K562 (cell line): ENCODE measurements around the gene CENPT. TPM values are rescaled to one million over a fixed set of nuclear protein-coding genes. Genes with fewer than 3 reads are reported as not detected.

Experiments
- ATAC-seq: fragments of 200-7000 bp; cut with Tn5 transposase; 3 replicates; pipeline ENCODE4 v1.9.1; 2020; ENCODE audit warnings: moderate library complexity
- BruUV-seq: library from RNA; stranded (reverse); fragments of 400-500 nt; replicated peaks from 2 replicates; lab custom pipeline; 2021; lab: Mats Ljungman, UMichigan
- CTCF ChIA-PET: fragments of 300-600 bp; formaldehyde crosslinking; extraction: SDS; loops from one replicate; lab custom pipeline; 2021; ENCODE audit warnings: low intra/inter-chr PET ratio; lab: Yijun Ruan, JAX
- POLR2A ChIA-PET: fragments of 300-600, 350-650 bp; sonication (Branson Sonifier 250); formaldehyde crosslinking; extraction: SDS; loops from one replicate; lab custom pipeline; 2021; ENCODE audit warnings: antibody characterized with exemption, inconsistent platforms; lab: Yijun Ruan, JAX
- DNase-seq, 4 experiments: peaks; one replicate each; pipeline versions ENCODE4 v3.0.0 to v3.0.0-alpha.2; 2011 to 2018; ENCODE audit warnings: low spot score in 3 of 4, mixed read lengths in 3 of 4; ENCODE audit errors: extremely low read depth in 1 of 4
- FAIRE-seq: peaks from 2 replicates; lab custom pipeline; 2011; peaks lifted over from hg19 to GRCh38; lab: Jason Lieb, UNC
- H2AFZ ChIP-seq: 2 replicates; pipeline ENCODE4 v1.6.0; 2011; ENCODE audit warnings: low read depth, low read length, control low read depth, inconsistent platforms
- H3K27ac ChIP-seq: fragments of 200-600 bp; 3 replicates; pipeline ENCODE4 v1.8.0; 2011; ENCODE audit warnings: low read depth, mild to moderate bottlenecking, control low read depth, inconsistent platforms, low read length, moderate library complexity, mixed read lengths; ENCODE audit errors: extremely low read depth
- H3K27me3 ChIP-seq, 2 experiments: fragments of 300-600 bp in 1 of 2; 2 replicates in 1 of 2; 3 replicates in 1 of 2; pipeline versions ENCODE4 v1.6.0 to v1.8.0; 2011; ENCODE audit warnings: inconsistent platforms in 2 of 2, low read length in 2 of 2, mild to moderate bottlenecking in 1 of 2, mixed read lengths in 1 of 2, moderate library complexity in 1 of 2; ENCODE audit not compliant: control insufficient read depth in 2 of 2, insufficient read depth in 2 of 2
- H3K36me3 ChIP-seq: fragments of 300-600 bp; 3 replicates; pipeline ENCODE4 v1.8.0; 2011; ENCODE audit warnings: mild to moderate bottlenecking, low read length, inconsistent platforms; ENCODE audit not compliant: control insufficient read depth, insufficient read depth
- H3K4me1 ChIP-seq, 2 experiments: fragments of 200-600 bp in 1 of 2; replicated peaks in 1 of 2; 2 replicates in 1 of 2; 3 replicates in 1 of 2; pipeline versions ENCODE4 v1.5.1 to v1.8.0; 2011; ENCODE audit warnings: inconsistent platforms in 2 of 2, low read length in 2 of 2, mild to moderate bottlenecking in 1 of 2, mixed read lengths in 1 of 2, moderate library complexity in 1 of 2; ENCODE audit not compliant: control insufficient read depth in 2 of 2, insufficient read depth in 2 of 2
- H3K4me2 ChIP-seq: 2 replicates; pipeline ENCODE4 v1.6.1; 2011; ENCODE audit warnings: low read length, control low read depth, inconsistent platforms, mixed read lengths; ENCODE audit not compliant: insufficient read depth
- H3K4me3 ChIP-seq: fragments of 200-600 bp; sonication (generic), shearing (Covaris generic); 2 replicates; pipeline ENCODE4 v1.5.1; 2016; ENCODE audit warnings: control low read depth, inconsistent platforms
- H3K79me2 ChIP-seq: fragments of 200-600 bp; 3 replicates; pipeline ENCODE4 v1.8.0; 2011; ENCODE audit warnings: low read length, inconsistent platforms; ENCODE audit not compliant: control insufficient read depth, insufficient read depth
- H3K9ac ChIP-seq, 2 experiments: 2 replicates each; pipeline versions ENCODE4 v1.6.0 to v1.6.1; 2011; ENCODE audit warnings: low read depth in 2 of 2, low read length in 2 of 2, control low read depth in 1 of 2, inconsistent platforms in 1 of 2, mild to moderate bottlenecking in 1 of 2, mixed read lengths in 1 of 2; ENCODE audit not compliant: insufficient read depth in 1 of 2
- H3K9me1 ChIP-seq: one replicate; pipeline ENCODE4 v1.6.0; 2011; ENCODE audit warnings: inconsistent platforms, mild to moderate bottlenecking, low read length, moderate library complexity; ENCODE audit not compliant: control insufficient read depth, insufficient read depth
- H3K9me3 ChIP-seq: replicated peaks from 2 replicates; pipeline ENCODE4 v1.5.1; 2011; ENCODE audit warnings: low read depth, low read length, inconsistent platforms; ENCODE audit not compliant: control insufficient read depth, insufficient read depth
- H4K20me1 ChIP-seq: replicated peaks from 2 replicates; pipeline ENCODE4 v1.6.1; 2011; ENCODE audit warnings: low read length, inconsistent platforms, mixed read lengths; ENCODE audit not compliant: control insufficient read depth, insufficient read depth
- BRF1 ChIP-seq: IDR thresholded peaks from 3 replicates; pipeline ENCODE4 v1.6.1; 2011; ENCODE audit warnings: borderline replicate concordance, mild to moderate bottlenecking; ENCODE audit not compliant: insufficient read length; ENCODE audit errors: extremely low read depth
- CHD1 ChIP-seq: fragments of 200-600 bp; sonication (generic); IDR thresholded peaks from one replicate; pipeline ENCODE4 v1.6.1; 2012; ENCODE audit warnings: mild to moderate bottlenecking, moderate library complexity, low read length, inconsistent platforms
- FOXA3 ChIP-seq, 2 experiments: fragments of 450-650 bp in 1 of 2; sonication (generic) in 1 of 2; formaldehyde crosslinking; IDR thresholded peaks in 1 of 2; conservative IDR thresholded peaks in 1 of 2; 2 replicates each; pipeline versions ENCODE4 v1.4.0 to v1.8.0; 2020 to 2022; ENCODE audit warnings: mild to moderate bottlenecking in 2 of 2, missing genetic modification reagents in 1 of 2
- FOXJ3 ChIP-seq: sonication (generic); formaldehyde crosslinking; IDR thresholded peaks from 2 replicates; pipeline ENCODE4 v1.4.0; 2020; ENCODE audit warnings: mild to moderate bottlenecking, missing genetic modification reagents
- MAFK ChIP-seq: IDR thresholded peaks from 2 replicates; pipeline ENCODE4 v1.6.1; 2011; ENCODE audit warnings: low read length, improper control_type of control experiment
- MCM2 ChIP-seq: fragments of 450-650 bp; IDR thresholded peaks from 2 replicates; pipeline ENCODE4 v1.6.1; 2017; ENCODE audit warnings: low read depth, mild to moderate bottlenecking
- NELFE ChIP-seq: IDR thresholded peaks from 2 replicates; pipeline ENCODE4 v1.6.1; 2011; ENCODE audit warnings: mild to moderate bottlenecking; ENCODE audit not compliant: insufficient read depth, insufficient read length
- NFE2 ChIP-seq: IDR thresholded peaks from 2 replicates; pipeline ENCODE4 v1.6.1; 2014; ENCODE audit warnings: antibody characterized with exemption, low read depth
- RBBP5 ChIP-seq: fragments of 200-600 bp; sonication (generic); IDR thresholded peaks from 2 replicates; pipeline ENCODE4 v1.6.1; 2012; ENCODE audit warnings: borderline replicate concordance, mild to moderate bottlenecking, low read length, control low read depth, inconsistent platforms; ENCODE audit not compliant: insufficient read depth, poor library complexity, severe bottlenecking
- SAFB ChIP-seq: fragments of 200-400 bp; formaldehyde crosslinking; IDR thresholded peaks from 2 replicates; pipeline ENCODE4 v1.6.1; 2017; ENCODE audit warnings: low read depth, low read length, borderline replicate concordance
- SMARCC2 ChIP-seq: fragments of 450-650 bp; IDR thresholded peaks from 2 replicates; pipeline ENCODE4 v1.6.1; 2017; ENCODE audit warnings: antibody characterized with exemption, moderate library complexity, mild to moderate bottlenecking, low read depth
- TAF15 ChIP-seq: fragments of 200-400 bp; formaldehyde crosslinking; IDR thresholded peaks from 2 replicates; pipeline ENCODE4 v1.6.1; 2017; ENCODE audit warnings: mild to moderate bottlenecking, low read depth, low read length, moderate library complexity
- TBL1XR1 ChIP-seq, 2 experiments: IDR thresholded peaks; 2 replicates each; pipeline ENCODE4 v1.6.1; 2012; ENCODE audit warnings: improper control_type of control experiment in 2 of 2, low read length in 2 of 2, mild to moderate bottlenecking in 1 of 2
- TCF7L2 ChIP-seq: fragments of 150-350 bp; IDR thresholded peaks from 2 replicates; pipeline ENCODE4 v1.6.1; 2016; ENCODE audit warnings: low read depth, mild to moderate bottlenecking, low read length, moderate library complexity
- ZNF212 ChIP-seq: fragments of 450-650 bp; formaldehyde crosslinking; IDR thresholded peaks from 2 replicates; pipeline ENCODE4 v1.4.0; 2020; ENCODE audit warnings: mild to moderate bottlenecking
- ZNF224 ChIP-seq: sonication (generic); formaldehyde crosslinking; IDR thresholded peaks from 2 replicates; pipeline ENCODE4 v1.8.0; 2022; ENCODE audit warnings: mild to moderate bottlenecking, missing genetic modification reagents
- ZNF232 ChIP-seq: sonication (generic); formaldehyde crosslinking; IDR thresholded peaks from 2 replicates; pipeline ENCODE4 v1.8.0; 2022; ENCODE audit warnings: mild to moderate bottlenecking, missing genetic modification reagents
- WGBS: fragments of 100-300 bp; shearing (Covaris generic); methylation state at CpG from one replicate; pipeline ENCODE4 v1.1.6; 2016; ENCODE audit warnings: low coverage, mixed read lengths; ENCODE audit not compliant: insufficient coverage; ENCODE audit errors: missing lambda C conversion rate; 5-methylcytosine and 5-hydroxymethylcytosine counted together
- in situ Hi-C: fragments of 300-500 bp; cut with MboI; formaldehyde crosslinking; loops from 4 replicates; pipeline ENCODE4 v1.15.0; 2018; ENCODE audit warnings: inconsistent platforms, mixed read lengths
- intact Hi-C: fragments of 100-400 bp; cut with micrococcal nuclease; formaldehyde crosslinking; loops from 2 replicates; pipeline ENCODE4 v1.14.2; 2022
- polyA plus RNA-seq, 8 experiments: library from polyadenylated mRNA; depleted of rRNA in 4 of 8; stranded (reverse) in 5 of 8; unstranded in 3 of 8; fragments of >200 nt; fragmentation: Nextera tagmentation in 2 of 8; fragmentation: Illumina TruSeq in 1 of 8; extraction: Ambion mirVana in 2 of 8; extraction: Trizol in 1 of 8; gene quantifications; 2 replicates each; pipeline versions ENCODE4 v1.2.1 to v1.2.3, GENCODE V29; 2011 to 2014; ENCODE audit warnings: inconsistent platforms in 1 of 8, missing spikeins in 1 of 8
- total RNA-seq, 7 experiments: library from RNA; depleted of rRNA in 6 of 7; stranded (reverse); fragments of >200 nt in 6 of 7; fragmentation: Illumina TruSeq in 2 of 7; extraction: Trizol in 2 of 7; gene quantifications; 2 replicates each; pipeline versions ENCODE4 v1.2.1 to v1.2.3, GENCODE V29; 2011 to 2021; ENCODE audit warnings: low replicate concordance in 1 of 7
- TF ChIP-seq, protein P1 (sequence below): fragments of 250-450 bp; sonication (Bioruptor Pico); IDR thresholded peaks from 2 replicates; pipeline ENCODE4 v1.4.0; 2020; ENCODE audit warnings: borderline replicate concordance
- TF ChIP-seq, protein P2 (sequence below): fragments of 250-450 bp; sonication (Bioruptor Pico); IDR thresholded peaks from 2 replicates; pipeline ENCODE4 v1.8.0; 2021; ENCODE audit warnings: borderline replicate concordance, mild to moderate bottlenecking, moderate library complexity; ENCODE audit not compliant: poor library complexity, severe bottlenecking
- TF ChIP-seq, protein P3 (sequence below), 2 experiments: fragments of 450-650 bp in 1 of 2; sonication (generic) in 1 of 2; formaldehyde crosslinking in 1 of 2; IDR thresholded peaks in 1 of 2; conservative IDR thresholded peaks in 1 of 2; 2 replicates each; pipeline versions ENCODE4 v1.6.1 to v1.8.1; 2016 to 2023; ENCODE audit warnings: mild to moderate bottlenecking in 2 of 2, moderate library complexity in 2 of 2, inconsistent platforms in 1 of 2, missing genetic modification reagents in 1 of 2

The CENPT gene
- total and polyA plus RNA-seq, 9 of the 15 experiments (the other 6 are each of a cell fraction or from before 2014, with no cell fraction given), result 3.6 to 94.2 (median 44.1) TPM

DNA sequence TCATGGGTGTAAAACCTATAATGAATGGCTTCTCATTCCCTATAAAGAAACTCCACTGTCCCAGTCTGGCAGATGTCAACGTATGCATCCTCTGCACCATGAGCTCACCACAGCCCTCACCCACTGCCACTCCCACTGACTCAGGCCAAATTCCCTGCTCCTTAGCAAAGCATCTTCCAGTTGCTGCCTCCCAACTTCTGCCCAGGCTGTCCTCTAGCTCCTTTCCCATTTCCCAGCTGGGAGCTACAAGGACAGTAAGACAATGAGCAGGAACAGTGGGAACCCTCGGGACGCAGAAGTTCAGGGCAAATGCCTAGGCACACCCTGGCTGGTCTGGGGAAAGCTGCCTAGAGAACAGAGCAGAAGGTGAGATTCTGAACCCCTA lies 14.5 kb downstream of the CENPT start:
- Histone ChIP-seq H3K9me3 (no peaks in the 10 kb centered on the region), H3K4me1 (peaks cover 11 to 24% of the 10 kb centered on the region in 2 experiments; a peak in 4 of 5 replicates), H3K9me1 (no peaks in the 10 kb centered on the region), H3K36me3 (peaks cover 44% of the 10 kb centered on the region; the same call in 2 of the 3 replicates), H3K4me2 (peak overlapping the region; percentile 93), H4K20me1 (no peaks in the 10 kb centered on the region; the same call in 1 of the 2 replicates), H3K27ac (peak overlapping the region; percentile 68), H3K9ac (peak overlapping the region; percentile 87 to 96), H3K27me3 (no peaks in the 10 kb centered on the region), H2AFZ (peak overlapping the region; percentile 98), H3K4me3 (peak overlapping the region; percentile 67), H3K79me2 (peaks cover 17% of the 10 kb centered on the region)
- in situ Hi-C loops, result no loop called here
- FAIRE-seq (peak; percentile 64), DNase-seq (peak in 2 of 4 experiments; percentile 38 to 43), ATAC-seq (peak; percentile 54)
- intact Hi-C loops, result no loop called here
- BruUV-seq, result no TSS peak
- POLR2A ChIA-PET, result interaction anchor here (0.6 to 3.9 kb wide), 5 partner anchors 8 to 159 kb away, joined by 3 to 19 read pairs (median 5); partner anchors contain the start of genes RANBP10 and TSNAXIP1
- CTCF ChIA-PET, result no interaction called here
- WGBS, result 0% methylated on average over 3 of the region's 3 CpGs
- TF ChIP-seq, protein P1, sequence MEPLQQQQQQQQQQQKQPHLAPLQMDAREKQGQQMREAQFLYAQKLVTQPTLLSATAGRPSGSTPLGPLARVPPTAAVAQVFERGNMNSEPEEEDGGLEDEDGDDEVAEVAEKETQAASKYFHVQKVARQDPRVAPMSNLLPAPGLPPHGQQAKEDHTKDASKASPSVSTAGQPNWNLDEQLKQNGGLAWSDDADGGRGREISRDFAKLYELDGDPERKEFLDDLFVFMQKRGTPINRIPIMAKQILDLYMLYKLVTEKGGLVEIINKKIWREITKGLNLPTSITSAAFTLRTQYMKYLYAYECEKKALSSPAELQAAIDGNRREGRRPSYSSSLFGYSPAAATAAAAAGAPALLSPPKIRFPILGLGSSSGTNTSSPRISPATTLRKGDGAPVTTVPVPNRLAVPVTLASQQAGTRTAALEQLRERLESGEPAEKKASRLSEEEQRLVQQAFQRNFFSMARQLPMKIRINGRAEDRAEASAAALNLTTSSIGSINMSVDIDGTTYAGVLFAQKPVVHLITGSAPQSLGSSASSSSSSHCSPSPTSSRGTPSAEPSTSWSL (CRISPR knock-in tag), result 0 out of 2 replicates have a peak, but pooled peaks have one; percentile 11
- TF ChIP-seq NELFE (no peak), MAFK (no peak), ZNF212 (CRISPR knock-in tag) (no peak), TAF15 (no peak), CHD1 (no peak), FOXA3 (CRISPR knock-in tag; conservative IDR thresholded peaks at IDR 0.05 in 1 of 2, IDR thresholded peaks at IDR 0.05 in 1 of 2) (peak in 1 of 2 experiments; percentile 39; a peak in 1 of 4 replicates), FOXJ3 (CRISPR knock-in tag) (no peak), ZNF232 (CRISPR knock-in tag) (no peak), ZNF224 (CRISPR knock-in tag) (no peak), MCM2 (no peak), NFE2 (peak; percentile 20; the same call in 1 of the 2 replicates), TBL1XR1 (IDR thresholded peaks at IDR 0.05; ENCODE audit: low read length in 2 of 2) (no peak), SMARCC2 (no peak), SAFB (no peak), RBBP5 (no peak), BRF1 (no peak), TCF7L2 (no peak)
- TF ChIP-seq, protein P2, sequence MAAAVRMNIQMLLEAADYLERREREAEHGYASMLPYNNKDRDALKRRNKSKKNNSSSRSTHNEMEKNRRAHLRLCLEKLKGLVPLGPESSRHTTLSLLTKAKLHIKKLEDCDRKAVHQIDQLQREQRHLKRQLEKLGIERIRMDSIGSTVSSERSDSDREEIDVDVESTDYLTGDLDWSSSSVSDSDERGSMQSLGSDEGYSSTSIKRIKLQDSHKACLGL (CRISPR knock-in tag), result no peak
- TF ChIP-seq, protein P3, sequence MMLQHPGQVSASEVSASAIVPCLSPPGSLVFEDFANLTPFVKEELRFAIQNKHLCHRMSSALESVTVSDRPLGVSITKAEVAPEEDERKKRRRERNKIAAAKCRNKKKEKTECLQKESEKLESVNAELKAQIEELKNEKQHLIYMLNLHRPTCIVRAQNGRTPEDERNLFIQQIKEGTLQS (IDR thresholded peaks at IDR 0.05), result no peak
- TF ChIP-seq, protein P3 (CRISPR knock-in tag; conservative IDR thresholded peaks at IDR 0.05), result no peak; the same call in 1 of the 2 replicates
